RWPE1 (cell line): Measurements from ENCODE around the gene SNAP91.

Source experiments
- CTCF ChIA-PET: fragments of 350-600 bp; sonication (Branson Sonifier 250); formaldehyde crosslinking; extraction: SDS; loops from one replicate; lab custom pipeline; 2021; lab: Yijun Ruan, JAX
- POLR2A ChIA-PET: fragments of 400-600 bp; formaldehyde crosslinking; extraction: SDS; loops from one replicate; lab custom pipeline; 2020; ENCODE audit warnings: antibody characterized with exemption; ENCODE audit not compliant: low non-redundant PET; lab: Yijun Ruan, JAX
- DNase-seq: peaks from one replicate; pipeline ENCODE4 v3.0.0; 2012; ENCODE audit warnings: low spot score
- H3K27ac ChIP-seq: fragments of 450-650 bp; 2 replicates; pipeline ENCODE4 v1.5.1; 2017
- TF ChIP-seq, protein P1 (sequence below): fragments of 450-650 bp; conservative IDR thresholded peaks from 2 replicates; pipeline ENCODE4 v1.5.1; 2017; ENCODE audit warnings: low read depth, mild to moderate bottlenecking

Gene SNAP91

GRCh38 chr6:83609248-83609647 lies 99.7 kb downstream of the SNAP91 start:
- H3K27ac ChIP-seq: no peak overlapping the region
- ChIA-PET CTCF (interaction anchor here (0.6 to 0.7 kb wide), 2 partner anchors 33 to 1296 kb away, joined by 3 to 4 read pairs; no protein-coding TSS in a partner anchor), POLR2A (no interaction called here)
- TF ChIP-seq, protein P1, sequence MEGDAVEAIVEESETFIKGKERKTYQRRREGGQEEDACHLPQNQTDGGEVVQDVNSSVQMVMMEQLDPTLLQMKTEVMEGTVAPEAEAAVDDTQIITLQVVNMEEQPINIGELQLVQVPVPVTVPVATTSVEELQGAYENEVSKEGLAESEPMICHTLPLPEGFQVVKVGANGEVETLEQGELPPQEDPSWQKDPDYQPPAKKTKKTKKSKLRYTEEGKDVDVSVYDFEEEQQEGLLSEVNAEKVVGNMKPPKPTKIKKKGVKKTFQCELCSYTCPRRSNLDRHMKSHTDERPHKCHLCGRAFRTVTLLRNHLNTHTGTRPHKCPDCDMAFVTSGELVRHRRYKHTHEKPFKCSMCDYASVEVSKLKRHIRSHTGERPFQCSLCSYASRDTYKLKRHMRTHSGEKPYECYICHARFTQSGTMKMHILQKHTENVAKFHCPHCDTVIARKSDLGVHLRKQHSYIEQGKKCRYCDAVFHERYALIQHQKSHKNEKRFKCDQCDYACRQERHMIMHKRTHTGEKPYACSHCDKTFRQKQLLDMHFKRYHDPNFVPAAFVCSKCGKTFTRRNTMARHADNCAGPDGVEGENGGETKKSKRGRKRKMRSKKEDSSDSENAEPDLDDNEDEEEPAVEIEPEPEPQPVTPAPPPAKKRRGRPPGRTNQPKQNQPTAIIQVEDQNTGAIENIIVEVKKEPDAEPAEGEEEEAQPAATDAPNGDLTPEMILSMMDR: no peak
- DNase-seq: no peak

GRCh38 chr6:83605517-83605916 lies 103.4 kb downstream of the SNAP91 start:
- no peak overlapping the region for H3K27ac ChIP-seq
- CTCF ChIA-PET: no interaction called here
- POLR2A ChIA-PET: no interaction called here
- TF ChIP-seq, protein P1: no peak
- DNase-seq: no peak

DNA sequence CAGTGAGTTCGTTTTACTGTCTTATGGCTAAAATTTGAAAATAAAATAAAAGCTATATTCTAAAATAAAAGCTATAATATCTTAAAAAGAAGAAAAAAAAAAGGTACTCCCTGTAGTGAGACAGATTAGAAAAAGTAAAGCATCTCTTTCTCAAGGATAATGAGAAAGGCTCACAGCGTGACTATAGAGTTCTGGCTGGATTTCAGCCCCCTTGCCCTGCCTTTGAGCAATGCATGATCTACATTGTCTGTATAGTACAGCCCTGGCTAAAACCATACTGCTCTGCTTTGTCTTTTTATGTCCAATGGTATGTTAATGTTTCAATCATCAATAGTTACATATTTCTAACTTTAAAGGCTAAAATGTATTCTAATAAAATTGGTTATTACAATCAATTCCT lies 105.3 kb downstream of the SNAP91 start:
- POLR2A ChIA-PET: no interaction called here
- TF ChIP-seq, protein P1: no peak
- no peak overlapping the region for H3K27ac ChIP-seq
- no peak for DNase-seq
- CTCF ChIA-PET: interaction anchor here (0.6 kb wide), 1 partner anchor 1720 kb away, joined by 5 read pairs; no protein-coding TSS in a partner anchor

DNA sequence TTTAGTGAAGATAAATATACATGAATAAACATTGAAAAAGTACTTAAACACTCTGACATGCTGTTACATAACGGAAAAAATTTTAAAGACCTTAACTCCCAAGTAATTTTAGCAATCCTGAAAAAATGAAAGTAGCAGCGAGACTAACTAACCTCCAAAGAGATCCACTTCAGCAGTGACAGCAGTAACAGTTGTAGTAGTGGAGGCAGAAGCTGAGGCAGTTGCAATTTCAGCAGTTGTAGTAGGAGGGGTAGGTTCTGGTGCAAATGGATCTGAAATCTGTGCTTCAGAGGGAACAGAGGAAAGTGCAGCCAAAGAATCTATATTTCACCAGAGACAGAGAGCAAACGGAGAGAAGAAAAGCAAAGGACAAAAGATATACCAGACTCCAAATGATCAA lies 107.8 kb downstream of the SNAP91 start:
- no peak overlapping the region for H3K27ac ChIP-seq
- ChIA-PET POLR2A (no interaction called here), CTCF (interaction anchor here (0.7 to 1.0 kb wide), 2 partner anchors 15 to 74 kb away, joined by 3 to 4 read pairs; no protein-coding TSS in a partner anchor)
- TF ChIP-seq, protein P1: no peak
- DNase-seq: no peak

DNA sequence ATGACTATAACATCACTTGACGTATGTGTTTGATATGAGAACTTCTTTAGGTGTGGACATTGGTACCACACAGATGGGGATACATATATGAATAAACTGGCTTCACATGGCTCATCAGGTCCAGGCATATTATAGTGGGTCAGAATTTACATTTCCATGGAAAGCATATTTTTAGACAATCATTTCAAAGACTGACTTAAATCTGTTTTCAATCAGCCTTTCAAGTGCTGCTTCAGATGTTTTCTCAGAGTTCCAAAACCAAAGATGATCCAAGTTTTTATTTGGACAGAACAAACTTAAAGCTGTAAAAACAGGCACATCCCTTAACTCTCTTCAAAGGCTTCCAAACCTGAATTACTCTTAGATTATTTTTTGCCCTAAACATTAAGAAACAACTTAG lies 108.4 kb downstream of the SNAP91 start:
- no peak for DNase-seq
- TF ChIP-seq, protein P1: no peak
- ChIA-PET POLR2A (no interaction called here), CTCF (no interaction called here)
- H3K27ac ChIP-seq: no peak overlapping the region

GRCh38 chr6:83597511-83597910 lies 111.4 kb downstream of the SNAP91 start:
- TF ChIP-seq, protein P1: no peak
- CTCF ChIA-PET: interaction anchor here (0.6 kb wide), 2 partner anchors 18 to 1886 kb away, joined by 3 read pairs; no protein-coding TSS in a partner anchor
- DNase-seq: no peak
- POLR2A ChIA-PET: no interaction called here
- no peak overlapping the region for H3K27ac ChIP-seq
